Prostate gland (tissue), 2 donors: ENCODE data around the gene PTPRE. TPM values are rescaled to one million over a fixed set of nuclear protein-coding genes. Genes with fewer than 3 reads are reported as not detected.

ENCODE experiments used
- DNase-seq: peaks from one replicate; pipeline ENCODE4 v3.0.0-alpha.2; 2019; ENCODE audit warnings: low spot score
- H3K27ac ChIP-seq, 2 donors: fragments of 200-600 bp; sonication (generic); 2 replicates each; pipeline ENCODE4 v1.5.1; 2017 to 2019
- H3K27me3 ChIP-seq: fragments of 200-600 bp; sonication (generic); replicated peaks from 2 replicates; pipeline ENCODE4 v1.5.1; 2019; ENCODE audit not compliant: insufficient read depth
- H3K36me3 ChIP-seq, 2 donors: fragments of 200-600 bp; sonication (generic); 1 replicate in 1 of 2; 2 replicates in 1 of 2; pipeline versions ENCODE4 v1.5.1 to v1.8.1; 2017 to 2019
- H3K4me1 ChIP-seq: fragments of 200-600 bp; sonication (generic); replicated peaks from 2 replicates; pipeline ENCODE4 v1.5.1; 2019
- H3K4me3 ChIP-seq, 2 donors: fragments of 200-600 bp; sonication (generic); 2 replicates each; pipeline ENCODE4 v1.5.1; 2017 to 2019
- H3K9me3 ChIP-seq: fragments of 200-600 bp; sonication (generic); 2 replicates; pipeline ENCODE4 v1.5.1; 2017
- POLR2A ChIP-seq: fragments of 450-650 bp; IDR thresholded peaks from one replicate; pipeline ENCODE4 v1.6.1; 2016; ENCODE audit warnings: antibody characterized with exemption, mild to moderate bottlenecking
- POLR2AphosphoS5 ChIP-seq: sonication (generic); formaldehyde crosslinking; IDR thresholded peaks from one replicate; pipeline ENCODE4 v1.6.1; 2017; ENCODE audit warnings: antibody characterized with exemption
- WGBS: methylation state at CpG from one replicate; pipeline ENCODE4 v1.1.5; 2018; 5-methylcytosine and 5-hydroxymethylcytosine counted together
- intact Hi-C: fragments of 100-400 bp; cut with DNase I; formaldehyde crosslinking; loops from one replicate; pipeline ENCODE4 v1.14.2; 2022
- total RNA-seq, 2 donors: library from RNA; depleted of rRNA; stranded (reverse); fragments of >200 nt; gene quantifications; one replicate each; pipeline ENCODE4 v1.1.0, GENCODE V29; 2016
- TF ChIP-seq, protein P1 (sequence below), 4 experiments: fragments of 200-600 bp in 2 of 4; fragments of 450-650 bp in 2 of 4; sonication (generic) in 2 of 4; IDR thresholded peaks; 1 replicate in 3 of 4; 2 replicates in 1 of 4; pipeline ENCODE4 v1.5.1; 2016 to 2019; ENCODE audit warnings: antibody characterized with exemption in 4 of 4, mild to moderate bottlenecking in 2 of 4, moderate library complexity in 2 of 4

Gene PTPRE
- total RNA-seq, 2 donors from 2014 or later, result 4.5 to 14.3 TPM

- 63% methylated on average over 3 of the region's 3 CpGs for WGBS
- no peaks in the 10 kb centered on the region for H3K36me3 ChIP-seq
- no peaks in the 10 kb centered on the region for H3K4me1 ChIP-seq
- intact Hi-C loops, result loop anchor here (5.0 kb wide), 1 partner anchor 66 kb away; no protein-coding TSS in a partner anchor
- no peak for DNase-seq
- H3K4me3 ChIP-seq, result no peak overlapping the region
- no peaks in the 10 kb centered on the region for H3K27me3 ChIP-seq
- H3K9me3 ChIP-seq, result no peaks in the 10 kb centered on the region
- H3K27ac ChIP-seq, result no peak overlapping the region
- no peak for TF ChIP-seq POLR2A
- TF ChIP-seq, protein P1, sequence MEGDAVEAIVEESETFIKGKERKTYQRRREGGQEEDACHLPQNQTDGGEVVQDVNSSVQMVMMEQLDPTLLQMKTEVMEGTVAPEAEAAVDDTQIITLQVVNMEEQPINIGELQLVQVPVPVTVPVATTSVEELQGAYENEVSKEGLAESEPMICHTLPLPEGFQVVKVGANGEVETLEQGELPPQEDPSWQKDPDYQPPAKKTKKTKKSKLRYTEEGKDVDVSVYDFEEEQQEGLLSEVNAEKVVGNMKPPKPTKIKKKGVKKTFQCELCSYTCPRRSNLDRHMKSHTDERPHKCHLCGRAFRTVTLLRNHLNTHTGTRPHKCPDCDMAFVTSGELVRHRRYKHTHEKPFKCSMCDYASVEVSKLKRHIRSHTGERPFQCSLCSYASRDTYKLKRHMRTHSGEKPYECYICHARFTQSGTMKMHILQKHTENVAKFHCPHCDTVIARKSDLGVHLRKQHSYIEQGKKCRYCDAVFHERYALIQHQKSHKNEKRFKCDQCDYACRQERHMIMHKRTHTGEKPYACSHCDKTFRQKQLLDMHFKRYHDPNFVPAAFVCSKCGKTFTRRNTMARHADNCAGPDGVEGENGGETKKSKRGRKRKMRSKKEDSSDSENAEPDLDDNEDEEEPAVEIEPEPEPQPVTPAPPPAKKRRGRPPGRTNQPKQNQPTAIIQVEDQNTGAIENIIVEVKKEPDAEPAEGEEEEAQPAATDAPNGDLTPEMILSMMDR (IDR thresholded peaks at IDR 0.05), result no peak
- TF ChIP-seq POLR2AphosphoS5, result no peak
These were observed 174.8 kb downstream of the PTPRE start for GRCh38 chr10:128081720-128082119.

DNA sequence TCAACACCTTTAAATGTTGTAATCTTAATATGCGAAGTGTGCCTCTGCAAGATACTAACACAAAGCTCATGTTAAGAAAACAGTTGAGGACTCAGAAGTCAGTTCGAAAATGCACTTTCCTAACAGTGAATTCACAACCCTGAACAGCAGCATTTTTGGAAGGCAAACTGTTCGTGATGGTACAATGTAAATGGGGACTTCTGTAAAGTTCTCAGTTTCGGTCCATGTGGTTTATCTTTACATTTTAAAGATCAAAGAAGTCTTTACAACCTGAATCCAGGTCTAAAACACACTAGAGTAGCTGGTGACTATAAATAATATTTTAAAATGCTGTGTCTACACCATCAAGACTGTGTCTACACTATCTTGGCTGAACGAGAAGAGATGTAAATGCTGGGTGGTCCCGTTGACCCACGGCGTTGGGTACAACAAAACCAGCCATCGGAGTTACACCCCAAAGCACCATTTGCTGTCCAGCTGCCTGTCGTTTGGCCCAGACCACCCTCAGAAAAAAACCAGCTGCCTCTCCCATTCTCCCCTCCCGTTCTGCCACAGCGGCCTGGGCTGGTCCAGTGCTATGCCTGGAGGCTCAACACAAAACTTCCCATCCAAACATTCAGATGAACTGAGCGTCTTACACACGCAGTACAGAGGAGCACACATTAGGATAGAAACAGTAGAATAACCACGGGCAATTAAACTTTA, 176.4 kb downstream of the PTPRE start:
- DNase-seq, result no peak
- TF ChIP-seq, protein P1 (IDR thresholded peaks at IDR 0.05), result no peak
- no peak for TF ChIP-seq POLR2AphosphoS5
- no peak for TF ChIP-seq POLR2A
- H3K27me3 ChIP-seq, result no peaks in the 10 kb centered on the region
- no peaks in the 10 kb centered on the region for H3K9me3 ChIP-seq
- WGBS, result 84% methylated on average over 15 of the region's 15 CpGs
- no peak overlapping the region for H3K4me3 ChIP-seq
- no peaks in the 10 kb centered on the region for H3K36me3 ChIP-seq
- no peak overlapping the region for H3K27ac ChIP-seq
- no peaks in the 10 kb centered on the region for H3K4me1 ChIP-seq
- intact Hi-C loops, result loop anchor here (5.0 kb wide), 1 partner anchor 64 kb away; no protein-coding TSS in a partner anchor

- Histone ChIP-seq H3K9me3 (no peaks in the 10 kb centered on the region), H3K27me3 (no peaks in the 10 kb centered on the region), H3K36me3 (no peaks in the 10 kb centered on the region), H3K4me1 (no peaks in the 10 kb centered on the region), H3K27ac (no peak overlapping the region), H3K4me3 (no peak overlapping the region)
- no peak for DNase-seq
- intact Hi-C loops, result loop anchor here (5.0 kb wide), 1 partner anchor 63 kb away; no protein-coding TSS in a partner anchor
- WGBS, result 82% methylated on average over 10 of the region's 10 CpGs
- TF ChIP-seq, protein P1 (IDR thresholded peaks at IDR 0.05), result no peak
- TF ChIP-seq POLR2AphosphoS5, result no peak
- no peak for TF ChIP-seq POLR2A
These were observed 177.5 kb downstream of the PTPRE start for GRCh38 chr10:128084364-128084763.

- Histone ChIP-seq H3K36me3 (no peaks in the 10 kb centered on the region), H3K27ac (no peak overlapping the region), H3K4me3 (no peak overlapping the region), H3K9me3 (no peaks in the 10 kb centered on the region), H3K27me3 (no peaks in the 10 kb centered on the region), H3K4me1 (no peaks in the 10 kb centered on the region)
- no peak for DNase-seq
- intact Hi-C loops, result loop anchor here (5.0 kb wide), 1 partner anchor 62 kb away; no protein-coding TSS in a partner anchor
- TF ChIP-seq, protein P1 (IDR thresholded peaks at IDR 0.05), result no peak
- TF ChIP-seq POLR2A, result no peak
- no peak for TF ChIP-seq POLR2AphosphoS5
- WGBS, result 95% methylated on average over 8 of the region's 8 CpGs
These were observed 178.1 kb downstream of the PTPRE start for GRCh38 chr10:128084991-128085390.
